NCI-H345 treated with DMSO at 0.1 percent for 48 hours (cell line): Measurements from ENCODE around the gene LETM1.

Experiments used
- DNase-seq: peaks from one replicate; lab custom pipeline; 2025; ENCODE audit not compliant: unreplicated experiment; lab: John Stamatoyannopoulos, UW

The LETM1 gene

DNA sequence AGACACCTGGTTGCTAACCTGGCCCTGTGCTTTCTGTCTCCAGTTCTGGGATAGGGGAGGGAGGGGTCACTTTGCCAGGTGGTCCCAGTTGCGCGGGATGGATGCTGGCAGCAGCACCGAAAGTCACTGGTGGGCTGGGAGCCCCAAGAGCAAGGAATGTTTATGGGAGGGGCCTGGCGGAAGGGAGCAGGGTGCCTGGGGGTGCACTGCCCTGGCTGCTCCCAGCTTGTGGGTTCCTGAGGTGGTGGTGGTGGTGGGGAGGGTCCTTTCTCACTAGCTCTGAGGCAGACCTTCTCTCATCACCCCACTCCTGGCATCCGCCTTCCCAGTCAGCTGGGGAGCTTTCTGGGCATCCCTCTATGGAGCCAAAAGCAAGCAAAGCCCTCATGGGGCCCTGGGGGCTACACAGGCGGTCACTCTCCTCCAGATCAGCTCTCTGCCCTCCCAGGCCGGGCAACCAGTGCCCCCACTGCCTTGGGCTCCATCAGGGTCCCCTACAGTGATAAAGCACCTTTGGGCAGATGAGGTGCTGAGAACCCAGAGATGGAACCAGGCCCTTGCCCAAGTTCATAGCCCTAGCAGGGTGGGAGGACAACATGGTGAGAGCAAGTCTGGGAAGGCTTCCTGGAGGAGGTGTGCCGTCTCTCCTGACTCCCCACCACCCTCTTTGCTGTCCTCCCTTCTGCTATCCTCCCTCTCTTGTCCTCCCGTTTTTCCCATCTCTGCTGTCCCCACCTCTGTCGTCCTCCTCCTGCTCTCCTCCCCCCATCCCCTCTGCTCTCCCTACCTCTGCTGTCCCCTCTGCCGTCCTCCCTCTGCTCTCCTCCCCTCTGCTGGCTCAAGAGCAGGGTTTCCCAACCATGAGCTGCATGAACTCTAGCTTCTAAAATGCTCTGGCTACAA is 46.9 kb downstream of the LETM1 start:
- DNase-seq: no peak

DNA sequence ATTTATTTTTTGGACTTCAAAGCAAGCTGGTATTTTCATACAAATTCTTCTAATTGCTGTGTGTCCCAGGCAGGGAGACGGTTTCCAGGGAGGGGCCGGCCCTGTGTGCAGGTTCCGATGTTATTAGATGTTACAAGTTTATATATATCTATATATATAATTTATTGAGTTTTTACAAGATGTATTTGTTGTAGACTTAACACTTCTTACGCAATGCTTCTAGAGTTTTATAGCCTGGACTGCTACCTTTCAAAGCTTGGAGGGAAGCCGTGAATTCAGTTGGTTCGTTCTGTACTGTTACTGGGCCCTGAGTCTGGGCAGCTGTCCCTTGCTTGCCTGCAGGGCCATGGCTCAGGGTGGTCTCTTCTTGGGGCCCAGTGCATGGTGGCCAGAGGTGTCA is 47.6 kb downstream of the LETM1 start:
- DNase-seq: no peak

DNA sequence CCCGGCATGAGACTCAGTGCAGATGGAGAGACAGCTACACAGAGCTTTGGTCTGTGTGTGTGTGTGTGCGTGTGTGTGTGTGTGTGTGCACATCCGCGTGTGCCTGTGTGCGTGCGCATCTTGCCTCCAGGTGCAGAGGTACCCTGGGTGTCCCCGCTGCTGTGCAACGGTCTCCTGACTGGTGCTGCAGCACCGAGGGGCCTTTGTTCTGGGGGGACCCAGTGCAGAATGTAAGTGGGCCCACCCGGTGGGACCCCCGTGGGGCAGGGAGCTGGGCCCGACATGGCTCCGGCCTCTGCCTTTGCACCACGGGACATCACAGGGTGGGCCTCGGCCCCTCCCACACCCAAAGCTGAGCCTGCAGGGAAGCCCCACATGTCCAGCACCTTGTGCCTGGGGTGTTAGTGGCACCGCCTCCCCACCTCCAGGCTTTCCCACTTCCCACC is 48.6 kb downstream of the LETM1 start:
- DNase-seq: no peak

DNA sequence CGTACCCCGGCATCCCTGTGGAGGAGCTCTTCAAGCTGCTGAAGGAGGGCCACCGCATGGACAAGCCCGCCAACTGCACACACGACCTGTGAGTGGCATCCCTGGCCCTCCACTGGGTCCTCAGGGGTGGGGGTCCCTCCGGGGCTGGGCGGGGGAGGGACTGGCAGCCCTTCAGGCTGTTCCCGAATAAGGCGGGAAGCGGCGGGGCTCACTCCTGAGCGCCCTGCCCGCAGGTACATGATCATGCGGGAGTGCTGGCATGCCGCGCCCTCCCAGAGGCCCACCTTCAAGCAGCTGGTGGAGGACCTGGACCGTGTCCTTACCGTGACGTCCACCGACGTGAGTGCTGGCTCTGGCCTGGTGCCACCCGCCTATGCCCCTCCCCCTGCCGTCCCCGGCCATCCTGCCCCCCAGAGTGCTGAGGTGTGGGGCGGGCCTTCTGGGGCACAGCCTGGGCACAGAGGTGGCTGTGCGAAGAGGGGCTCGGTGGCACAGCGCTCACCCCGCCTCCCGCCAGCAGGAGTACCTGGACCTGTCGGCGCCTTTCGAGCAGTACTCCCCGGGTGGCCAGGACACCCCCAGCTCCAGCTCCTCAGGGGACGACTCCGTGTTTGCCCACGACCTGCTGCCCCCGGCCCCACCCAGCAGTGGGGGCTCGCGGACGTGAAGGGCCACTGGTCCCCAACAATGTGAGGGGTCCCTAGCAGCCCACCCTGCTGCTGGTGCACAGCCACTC is 49.2 kb downstream of the LETM1 start:
- DNase-seq: no peak

DNA sequence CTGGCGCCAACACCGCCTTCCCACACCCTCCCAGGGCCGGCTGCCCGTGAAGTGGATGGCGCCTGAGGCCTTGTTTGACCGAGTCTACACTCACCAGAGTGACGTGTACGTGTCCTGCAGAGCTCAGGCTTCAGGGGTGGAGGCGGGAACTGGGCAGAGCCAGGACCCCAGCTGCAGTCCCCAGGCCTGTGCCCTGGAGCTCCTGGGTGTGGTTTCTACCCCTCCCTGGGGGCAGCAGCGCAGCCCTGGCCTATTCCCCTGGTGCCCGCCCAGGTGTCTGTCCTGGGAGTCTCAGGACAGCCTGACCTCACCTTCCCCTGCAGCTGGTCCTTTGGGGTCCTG is 49.8 kb downstream of the LETM1 start:
- no peak for DNase-seq

DNA sequence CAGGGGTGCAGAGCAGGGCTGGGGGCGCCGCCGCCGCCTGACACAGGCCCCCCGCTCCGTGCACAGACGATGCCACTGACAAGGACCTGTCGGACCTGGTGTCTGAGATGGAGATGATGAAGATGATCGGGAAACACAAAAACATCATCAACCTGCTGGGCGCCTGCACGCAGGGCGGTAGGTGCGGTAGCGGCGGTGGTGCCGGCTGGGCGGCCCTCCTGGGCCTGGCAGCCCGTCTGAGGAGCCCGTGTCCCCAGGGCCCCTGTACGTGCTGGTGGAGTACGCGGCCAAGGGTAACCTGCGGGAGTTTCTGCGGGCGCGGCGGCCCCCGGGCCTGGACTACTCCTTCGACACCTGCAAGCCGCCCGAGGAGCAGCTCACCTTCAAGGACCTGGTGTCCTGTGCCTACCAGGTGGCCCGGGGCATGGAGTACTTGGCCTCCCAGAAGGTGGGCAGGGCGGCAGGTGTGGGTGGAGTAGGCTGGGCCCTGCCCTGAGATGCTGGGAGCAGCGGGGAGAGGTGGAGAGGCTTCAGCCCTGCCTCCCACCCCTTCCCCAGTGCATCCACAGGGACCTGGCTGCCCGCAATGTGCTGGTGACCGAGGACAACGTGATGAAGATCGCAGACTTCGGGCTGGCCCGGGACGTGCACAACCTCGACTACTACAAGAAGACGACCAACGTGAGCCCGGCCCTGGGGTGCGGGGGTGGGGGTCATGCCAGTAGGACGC is 50.3 kb downstream of the LETM1 start:
- no peak for DNase-seq

DNA sequence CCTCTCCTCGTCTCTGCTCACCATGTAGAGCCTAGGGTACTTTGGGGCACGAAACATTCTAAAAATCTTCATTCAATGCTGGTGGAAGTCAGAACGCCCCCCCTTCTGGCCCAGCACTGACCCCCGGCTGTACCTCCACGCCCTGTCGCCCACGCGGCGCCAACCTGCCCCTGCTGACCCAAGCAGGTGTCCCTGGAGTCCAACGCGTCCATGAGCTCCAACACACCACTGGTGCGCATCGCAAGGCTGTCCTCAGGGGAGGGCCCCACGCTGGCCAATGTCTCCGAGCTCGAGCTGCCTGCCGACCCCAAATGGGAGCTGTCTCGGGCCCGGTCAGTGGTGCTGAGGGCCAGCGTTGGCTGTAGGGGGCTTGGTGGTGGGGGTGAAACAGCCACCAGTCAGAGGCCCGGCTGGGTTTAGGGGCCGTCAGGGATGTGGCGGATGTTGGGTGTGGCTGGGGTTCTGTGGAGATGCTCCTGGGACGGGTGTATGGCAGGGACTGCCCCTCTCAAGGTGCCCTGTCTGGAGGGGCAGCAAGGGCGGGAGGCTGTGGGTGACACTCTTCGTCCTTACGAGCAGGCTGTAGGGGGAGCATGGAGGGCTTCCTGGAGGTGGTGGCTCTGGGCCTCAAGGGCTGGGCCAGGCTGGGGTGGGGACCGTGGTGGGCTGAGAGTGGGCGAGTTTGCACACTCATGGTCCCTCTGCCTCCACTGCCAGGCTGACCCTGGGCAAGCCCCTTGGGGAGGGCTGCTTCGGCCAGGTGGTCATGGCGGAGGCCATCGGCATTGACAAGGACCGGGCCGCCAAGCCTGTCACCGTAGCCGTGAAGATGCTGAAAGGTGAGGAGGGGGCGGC is 51.1 kb downstream of the LETM1 start:
- DNase-seq: no peak

DNA sequence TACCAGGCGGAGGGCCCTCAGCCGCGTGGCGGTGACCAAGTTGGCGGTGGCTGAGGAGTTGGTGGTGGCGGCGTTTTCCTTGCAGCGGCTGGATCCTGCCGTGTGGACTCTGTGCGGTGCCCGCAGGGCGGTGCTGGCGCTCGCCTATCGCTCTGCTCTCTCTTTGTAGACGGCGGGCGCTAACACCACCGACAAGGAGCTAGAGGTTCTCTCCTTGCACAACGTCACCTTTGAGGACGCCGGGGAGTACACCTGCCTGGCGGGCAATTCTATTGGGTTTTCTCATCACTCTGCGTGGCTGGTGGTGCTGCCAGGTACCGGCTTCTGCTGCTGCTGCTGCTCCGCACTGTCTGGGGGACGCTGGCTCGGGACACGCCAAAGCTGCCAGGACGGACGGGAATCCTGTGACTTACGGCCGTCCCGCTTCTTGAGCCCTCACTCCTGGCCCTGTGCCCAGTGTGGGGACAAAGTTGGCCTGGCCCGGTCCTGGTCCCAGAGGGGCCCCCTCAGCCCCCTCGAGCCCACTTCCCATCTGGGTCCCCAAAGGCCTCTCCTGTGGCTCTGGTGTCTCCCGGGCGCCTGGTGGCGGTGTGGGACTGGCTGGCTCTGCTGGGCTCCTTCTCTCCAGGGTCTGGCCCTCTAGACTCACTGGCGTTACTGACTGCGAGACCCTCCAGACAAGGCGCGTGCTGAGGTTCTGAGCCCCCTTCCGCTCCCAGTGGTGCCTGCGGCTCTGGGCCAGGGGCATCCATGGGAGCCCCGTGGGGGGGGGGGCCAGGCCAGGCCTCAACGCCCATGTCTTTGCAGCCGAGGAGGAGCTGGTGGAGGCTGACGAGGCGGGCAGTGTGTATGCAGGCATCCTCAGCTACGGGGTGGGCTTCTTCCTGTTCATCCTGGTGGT is 52.2 kb downstream of the LETM1 start:
- DNase-seq: no peak

DNA sequence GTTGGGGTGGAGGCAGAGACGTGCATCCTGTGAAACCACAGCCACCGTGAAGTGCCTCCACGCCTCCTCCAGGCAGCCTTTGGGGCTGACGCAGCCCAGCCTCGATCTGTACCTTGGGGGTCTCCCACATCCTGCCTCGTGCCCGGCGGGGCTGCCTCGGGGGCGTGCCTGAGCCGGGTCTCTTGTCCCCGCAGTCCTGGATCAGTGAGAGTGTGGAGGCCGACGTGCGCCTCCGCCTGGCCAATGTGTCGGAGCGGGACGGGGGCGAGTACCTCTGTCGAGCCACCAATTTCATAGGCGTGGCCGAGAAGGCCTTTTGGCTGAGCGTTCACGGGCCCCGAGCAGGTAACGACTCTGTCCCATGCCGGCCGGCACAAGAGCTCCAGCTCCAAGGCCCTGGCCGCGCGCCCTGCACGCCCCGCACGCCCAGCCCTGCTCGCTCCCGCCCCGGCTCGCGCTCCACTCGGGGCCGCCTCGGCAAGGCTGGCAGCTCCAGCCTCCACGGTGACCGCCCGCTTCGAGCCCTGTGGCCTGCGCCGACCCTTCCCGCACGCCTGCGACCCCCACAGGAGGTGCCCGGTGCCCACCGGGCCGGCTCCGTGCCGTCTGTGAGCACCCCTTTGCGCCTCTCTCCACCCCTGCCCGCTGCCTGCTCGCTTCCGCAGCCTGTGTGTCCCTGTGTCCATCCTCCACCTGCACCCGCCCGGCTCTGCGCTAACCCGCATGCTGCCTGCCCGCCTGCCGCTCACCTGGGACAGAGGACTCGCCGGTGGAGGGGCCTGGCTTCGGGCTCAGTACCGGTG is 53.0 kb downstream of the LETM1 start:
- no peak for DNase-seq

DNA sequence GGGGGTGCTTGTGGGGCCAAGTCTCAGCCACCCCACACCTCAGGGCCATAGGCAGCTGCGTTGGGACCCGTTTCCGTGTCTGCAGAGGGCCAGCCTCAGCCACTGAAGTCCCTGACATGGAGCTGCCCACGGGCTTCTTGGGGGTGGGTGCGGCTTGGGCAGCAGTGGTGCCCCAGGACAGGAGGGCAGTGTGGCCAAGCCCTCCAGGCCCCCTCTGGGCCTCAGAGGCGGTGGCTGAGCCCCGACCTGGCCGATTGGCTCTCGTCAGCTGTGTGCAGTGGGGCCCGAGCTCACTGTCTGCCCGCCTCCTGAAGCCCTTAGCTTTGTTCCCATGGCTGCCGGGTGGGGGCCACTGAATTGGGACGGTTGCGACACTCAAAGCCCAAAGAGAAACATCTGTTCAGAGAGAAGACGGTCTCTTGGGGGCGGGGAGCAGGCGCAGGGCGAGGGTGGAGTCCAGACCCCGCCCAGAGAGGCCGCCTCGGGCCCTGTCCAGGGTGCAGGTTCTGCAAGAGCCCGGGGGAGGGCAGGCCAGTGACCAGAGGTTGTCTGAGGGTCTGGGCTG is 53.7 kb downstream of the LETM1 start:
- no peak for DNase-seq

DNA sequence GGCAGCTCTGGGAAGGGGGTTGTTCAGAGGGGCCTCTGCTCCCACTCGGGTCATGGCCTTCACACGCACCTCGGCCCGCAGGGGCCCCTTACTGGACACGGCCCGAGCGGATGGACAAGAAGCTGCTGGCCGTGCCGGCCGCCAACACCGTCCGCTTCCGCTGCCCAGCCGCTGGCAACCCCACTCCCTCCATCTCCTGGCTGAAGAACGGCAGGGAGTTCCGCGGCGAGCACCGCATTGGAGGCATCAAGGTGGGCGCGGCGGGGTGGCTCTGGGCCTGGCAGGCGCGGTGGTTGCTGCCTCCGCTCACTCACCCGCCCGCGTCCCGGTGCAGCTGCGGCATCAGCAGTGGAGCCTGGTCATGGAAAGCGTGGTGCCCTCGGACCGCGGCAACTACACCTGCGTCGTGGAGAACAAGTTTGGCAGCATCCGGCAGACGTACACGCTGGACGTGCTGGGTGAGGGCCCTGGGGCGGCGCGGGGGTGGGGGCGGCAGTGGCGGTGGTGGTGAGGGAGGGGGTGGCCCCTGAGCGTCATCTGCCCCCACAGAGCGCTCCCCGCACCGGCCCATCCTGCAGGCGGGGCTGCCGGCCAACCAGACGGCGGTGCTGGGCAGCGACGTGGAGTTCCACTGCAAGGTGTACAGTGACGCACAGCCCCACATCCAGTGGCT is 54.5 kb downstream of the LETM1 start:
- no peak for DNase-seq

DNA sequence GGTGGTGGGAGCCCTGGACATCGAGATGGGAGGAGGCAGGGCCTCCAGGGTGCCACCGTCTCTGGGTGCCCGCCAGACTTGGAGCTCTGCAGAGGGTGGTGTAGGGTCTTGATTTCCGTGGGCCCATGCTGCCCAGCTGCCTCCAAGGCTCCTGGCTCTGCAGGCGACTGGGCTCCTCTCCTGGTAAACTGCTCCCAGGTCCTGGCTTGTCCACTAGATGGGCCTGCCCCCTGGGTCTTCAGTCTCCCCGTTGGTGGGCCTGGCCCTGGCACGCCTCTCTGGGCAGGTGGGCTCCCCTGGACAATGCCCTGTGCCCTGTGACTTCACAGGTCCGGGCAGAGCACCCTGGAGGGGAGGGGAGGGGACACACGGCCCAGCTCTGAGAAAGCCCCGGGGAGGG is 55.2 kb downstream of the LETM1 start:
- DNase-seq: no peak

DNA sequence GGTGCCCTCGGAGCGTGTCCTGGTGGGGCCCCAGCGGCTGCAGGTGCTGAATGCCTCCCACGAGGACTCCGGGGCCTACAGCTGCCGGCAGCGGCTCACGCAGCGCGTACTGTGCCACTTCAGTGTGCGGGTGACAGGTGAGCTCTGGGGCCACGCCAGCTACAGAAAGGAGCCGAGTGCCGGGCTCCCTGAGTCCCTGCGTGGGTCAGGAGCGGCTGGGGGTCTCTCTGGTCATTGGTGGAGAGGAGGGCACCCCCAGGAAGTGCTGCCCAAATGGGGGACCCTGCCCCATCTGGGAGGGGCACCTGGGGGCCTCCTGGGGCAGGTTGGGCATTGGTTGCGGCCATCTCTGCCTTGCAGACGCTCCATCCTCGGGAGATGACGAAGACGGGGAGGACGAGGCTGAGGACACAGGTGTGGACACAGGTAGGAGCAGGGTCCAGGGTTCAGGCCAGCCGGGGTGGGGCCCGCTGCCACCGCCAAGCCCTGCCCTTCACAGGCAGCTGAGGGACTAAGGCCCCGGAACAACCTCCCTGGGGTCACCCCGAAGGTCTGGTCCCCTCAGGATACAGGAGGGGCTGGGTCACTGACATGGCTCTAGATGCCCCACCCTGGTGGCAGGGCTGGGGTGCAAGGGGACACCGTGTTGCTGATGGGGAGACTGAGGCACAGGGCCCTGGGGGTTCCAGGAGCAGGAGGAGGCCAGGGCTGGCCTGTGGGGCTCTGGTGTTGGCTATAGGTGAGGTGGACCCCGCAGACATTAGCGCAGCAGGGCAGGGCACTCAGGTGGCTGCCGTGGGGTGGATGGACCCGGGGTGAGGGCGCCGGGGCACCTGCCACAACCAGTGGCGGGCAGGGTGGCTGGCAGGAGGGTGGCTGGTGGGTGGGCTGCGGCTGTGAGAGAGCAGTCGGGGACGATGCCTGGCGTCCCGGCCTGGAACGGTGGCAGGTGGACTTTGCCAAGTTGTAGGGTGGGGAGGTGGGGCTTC is 56.3 kb downstream of the LETM1 start:
- no peak for DNase-seq

DNA sequence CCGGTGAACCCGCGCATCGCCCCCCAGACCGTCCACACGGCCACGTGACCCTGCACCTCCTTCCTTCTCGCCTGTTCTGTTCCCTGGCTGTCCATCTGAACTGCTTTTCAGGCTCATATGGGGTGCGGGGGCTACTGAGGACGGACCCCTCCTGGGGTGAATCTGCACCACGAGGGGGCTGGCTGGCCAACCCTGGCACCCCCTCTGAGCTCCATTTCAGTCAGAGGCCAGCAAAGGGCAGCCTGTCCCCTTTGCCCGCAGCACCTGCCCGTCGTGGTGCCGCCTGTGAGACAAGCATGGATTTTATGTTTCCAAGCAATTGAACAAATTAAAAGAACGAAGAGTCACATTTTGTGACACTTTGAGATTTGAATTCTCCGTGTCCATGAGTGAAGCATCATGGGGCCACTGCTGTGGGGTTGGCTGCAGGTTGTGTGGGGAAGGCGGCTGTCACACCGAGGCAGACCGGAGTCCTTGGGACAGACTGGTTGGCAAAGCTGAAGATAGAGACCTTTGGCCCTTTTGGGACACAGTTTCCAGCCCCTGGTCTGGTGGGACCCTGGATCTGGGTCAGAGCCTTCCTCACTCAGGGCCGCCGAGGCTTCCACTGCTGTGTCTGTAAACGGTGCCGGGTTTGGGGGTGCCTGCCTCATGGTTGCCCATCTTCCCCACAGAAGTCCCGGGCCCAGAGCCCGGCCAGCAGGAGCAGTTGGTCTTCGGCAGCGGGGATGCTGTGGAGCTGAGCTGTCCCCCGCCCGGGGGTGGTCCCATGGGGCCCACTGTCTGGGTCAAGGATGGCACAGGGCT is 57.2 kb downstream of the LETM1 start:
- DNase-seq: no peak

DNA sequence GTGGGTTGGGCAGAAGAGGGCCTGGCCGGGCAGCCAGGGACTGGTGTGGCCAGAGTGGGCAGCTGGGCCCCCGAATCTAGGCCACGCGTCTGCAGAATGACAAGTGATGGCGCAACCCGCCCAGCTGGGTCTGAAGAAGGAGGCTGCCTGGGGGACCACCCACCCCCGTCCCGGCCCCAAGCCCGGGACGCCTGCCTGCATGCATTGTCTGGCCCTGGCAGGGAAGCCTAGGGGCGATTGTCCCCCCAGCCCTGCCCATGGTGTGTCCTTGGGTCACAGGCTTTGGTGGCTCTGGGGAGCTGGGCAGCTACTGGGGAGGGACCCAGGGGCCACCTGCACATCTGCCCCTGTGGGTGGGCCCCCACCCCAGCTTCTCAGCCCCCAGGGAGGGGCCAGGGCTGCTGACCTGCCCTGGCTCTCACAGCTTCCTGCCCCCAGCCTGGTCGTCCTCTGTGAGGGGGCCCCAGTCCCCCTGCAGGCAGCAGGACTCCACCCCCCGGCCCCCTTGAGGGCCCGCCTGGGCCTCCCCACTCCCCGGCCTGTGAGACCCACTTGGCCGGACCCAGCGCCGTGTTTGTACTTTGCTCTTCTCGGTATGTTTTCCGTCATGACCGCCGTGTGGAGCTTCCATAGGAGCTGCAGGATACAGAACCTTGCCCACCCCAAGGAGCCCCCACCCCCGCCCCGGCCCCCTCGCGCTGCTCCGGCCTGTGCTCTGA is 57.9 kb downstream of the LETM1 start:
- no peak for DNase-seq
